Measurements from ENCODE around the gene USF3.

DNA sequence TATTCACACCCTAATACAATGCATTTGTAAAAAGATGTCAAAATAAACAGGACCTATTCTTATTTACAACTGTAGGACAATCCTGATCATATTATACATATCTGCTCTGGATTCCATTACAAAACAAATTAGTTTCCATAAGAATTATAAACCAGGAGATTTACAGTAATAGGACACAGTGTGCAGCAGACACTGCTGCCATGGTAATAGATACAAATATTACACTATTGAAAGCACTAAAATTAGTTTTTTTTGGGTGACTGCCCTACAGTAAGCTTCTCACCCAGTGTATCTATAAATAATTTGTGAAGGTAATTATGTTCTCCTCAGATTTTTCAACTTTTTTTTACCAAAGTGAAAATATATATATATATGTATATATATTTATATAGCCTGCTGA, 47.9 kb downstream of the USF3 start:
- no peak for TF ChIP-seq POLR2A (IDR thresholded peaks at IDR 0.05)
- no peak for TF ChIP-seq CTCF (IDR thresholded peaks at IDR 0.05)
- no peak for TF ChIP-seq EP300 (IDR thresholded peaks at IDR 0.05)

Data from ovary (tissue), 3 donors.